Stimulated activated CD8-positive, alpha-beta memory T cell treated with anti-CD3 and anti-CD28 coated beads, Interleukin-12 subunit alpha, Interleukin-12 subunit beta, amount 100 ng/mL, for 4 hours (primary cell): Measurements from ENCODE around the gene TSPAN14.
"Not testable (repeated sequence)": the region's sequence is repeated elsewhere in the genome, so short reads cannot be mapped to it uniquely, and the experiment has no call there.

Source experiments
- DNase-seq: peaks from one replicate; pipeline ENCODE4 v3.0.0-alpha.2; 2020; ENCODE audit warnings: low read depth

The TSPAN14 gene

GRCh38 chr10:80468806-80469421, 14.8 kb downstream of the TSPAN14 start:
- DNase-seq, result no peak

GRCh38 chr10:80470266-80470665, 16.2 kb downstream of the TSPAN14 start:
- no peak for DNase-seq

- DNase-seq, result no peak
Observed at GRCh38 chr10:80471001-80471400, 16.9 kb downstream of the TSPAN14 start.

- DNase-seq, result no peak
Observed at GRCh38 chr10:80471715-80472233, 17.7 kb downstream of the TSPAN14 start.

- no peak for DNase-seq
Observed at GRCh38 chr10:80472234-80473095, 18.4 kb downstream of the TSPAN14 start.

- DNase-seq, result no peak
Observed at GRCh38 chr10:80473096-80473657, 19.1 kb downstream of the TSPAN14 start.

GRCh38 chr10:80473692-80474596, 19.8 kb downstream of the TSPAN14 start:
- DNase-seq, result no peak

- no peak for DNase-seq
Observed at GRCh38 chr10:80474597-80474910, 20.4 kb downstream of the TSPAN14 start.

- no peak for DNase-seq
Observed at GRCh38 chr10:80474941-80475340, 20.8 kb downstream of the TSPAN14 start.

- DNase-seq, result not testable (repeated sequence)
Observed at GRCh38 chr10:80475641-80476040, 21.5 kb downstream of the TSPAN14 start.

GRCh38 chr10:80476685-80477084, 22.6 kb downstream of the TSPAN14 start:
- no peak for DNase-seq

GRCh38 chr10:80477813-80478212, 23.7 kb downstream of the TSPAN14 start:
- no peak for DNase-seq

GRCh38 chr10:80480373-80480772, 26.3 kb downstream of the TSPAN14 start:
- not testable (repeated sequence) for DNase-seq

- DNase-seq, result no peak
Observed at GRCh38 chr10:80480852-80481251, 26.7 kb downstream of the TSPAN14 start.

GRCh38 chr10:80484243-80484642, 30.1 kb downstream of the TSPAN14 start:
- DNase-seq, result no peak

- no peak for DNase-seq
Observed at GRCh38 chr10:80484676-80485075, 30.6 kb downstream of the TSPAN14 start.

GRCh38 chr10:80485076-80485945, 31.2 kb downstream of the TSPAN14 start:
- DNase-seq, result no peak

- no peak for DNase-seq
Observed at GRCh38 chr10:80485946-80486764, 32.0 kb downstream of the TSPAN14 start.

- DNase-seq, result no peak
Observed at GRCh38 chr10:80486785-80487420, 32.8 kb downstream of the TSPAN14 start.

GRCh38 chr10:80487421-80487785, 33.3 kb downstream of the TSPAN14 start:
- DNase-seq, result no peak
